ENCODE results near the gene ASB12. TPM values are rescaled to one million over a fixed set of nuclear protein-coding genes. Genes with fewer than 3 reads are reported as not detected.

Gene ASB12
- total RNA-seq, 1 experiment from 2014 or later: not detected

GRCh38 chrX:64186974-64187761, 43.2 kb downstream of the ASB12 start:
- DNase-seq (ENCODE audit: low spot score): no peak

GRCh38 chrX:64184396-64184795, 46.0 kb downstream of the ASB12 start:
- DNase-seq (ENCODE audit: low spot score): no peak

GRCh38 chrX:64182208-64182607, 48.2 kb downstream of the ASB12 start:
- no peak for DNase-seq (ENCODE audit: low spot score)

- no peak for DNase-seq (ENCODE audit: low spot score)
Measured at GRCh38 chrX:64176876-64177275, 53.5 kb downstream of the ASB12 start.

Other genes with a start within 250 kb of the ASB12 start
- 2.8 and 3.1 TPM in 2 replicates for gene AMER1, start 24.9 kb downstream of the ASB12 start, total RNA-seq (2014; rRNA removed; shearing (Covaris generic))
- not detected in 2 replicates for gene MTMR8, start 164.8 kb upstream of the ASB12 start, total RNA-seq (2014; rRNA removed; shearing (Covaris generic))

All from A172 (cell line).